K562 (cell line): Measurements from ENCODE around the gene GSDME. TPM values are rescaled to one million over a fixed set of nuclear protein-coding genes. Genes with fewer than 3 reads are reported as not detected.

Experiments used
- AFF1 ChIP-seq, 2 experiments: fragments of 450-650 bp; IDR thresholded peaks; 2 replicates each; pipeline ENCODE4 v1.6.1; 2018; ENCODE audit warnings: mild to moderate bottlenecking in 2 of 2, low read depth in 1 of 2; ENCODE audit not compliant: partially characterized antibody in 2 of 2
- BCLAF1 ChIP-seq, 2 experiments: fragments of 450-650 bp in 1 of 2; IDR thresholded peaks; 2 replicates each; pipeline ENCODE4 v1.6.1; 2011 to 2017; ENCODE audit warnings: low read depth in 2 of 2, antibody characterized with exemption in 1 of 2, borderline replicate concordance in 1 of 2, low read length in 1 of 2, mild to moderate bottlenecking in 1 of 2, mixed read lengths in 1 of 2; ENCODE audit not compliant: control insufficient read depth in 1 of 2
- CHD2 ChIP-seq: IDR thresholded peaks from 2 replicates; pipeline ENCODE4 v1.6.1; 2011; ENCODE audit warnings: low read depth, low read length
- LCOR ChIP-seq: sonication (generic); formaldehyde crosslinking; IDR thresholded peaks from 2 replicates; pipeline ENCODE4 v1.8.0; 2022; ENCODE audit warnings: mild to moderate bottlenecking, missing genetic modification reagents
- PHTF2 ChIP-seq: fragments of 250-450 bp; sonication (Bioruptor Pico); IDR thresholded peaks from 2 replicates; pipeline ENCODE4 v1.5.0; 2021; ENCODE audit warnings: mild to moderate bottlenecking
- PYGO2 ChIP-seq: fragments of 450-650 bp; IDR thresholded peaks from 2 replicates; pipeline ENCODE4 v1.6.1; 2016; ENCODE audit warnings: mild to moderate bottlenecking, missing genetic modification characterization, moderate library complexity, missing compliant biosample characterization
- SMARCE1 ChIP-seq: fragments of 450-650 bp; IDR thresholded peaks from 2 replicates; pipeline ENCODE4 v1.7.1; 2016; ENCODE audit warnings: mild to moderate bottlenecking
- THRB ChIP-seq: fragments of 450-650 bp; formaldehyde crosslinking; conservative IDR thresholded peaks from 2 replicates; pipeline ENCODE4 v1.4.0; 2022; ENCODE audit warnings: mild to moderate bottlenecking, missing genetic modification characterization
- ZNF512 ChIP-seq: IDR thresholded peaks from 2 replicates; pipeline ENCODE4 v1.6.1; 2016; ENCODE audit warnings: missing genetic modification characterization, missing compliant biosample characterization
- ZNF592 ChIP-seq: fragments of 450-650 bp; IDR thresholded peaks from 2 replicates; pipeline ENCODE4 v1.6.1; 2017; ENCODE audit warnings: antibody characterized with exemption, mild to moderate bottlenecking
- polyA plus RNA-seq, 8 experiments: library from polyadenylated mRNA; depleted of rRNA in 4 of 8; stranded (reverse) in 5 of 8; unstranded in 3 of 8; fragments of >200 nt; fragmentation: Nextera tagmentation in 2 of 8; fragmentation: Illumina TruSeq in 1 of 8; extraction: Ambion mirVana in 2 of 8; extraction: Trizol in 1 of 8; gene quantifications; 2 replicates each; pipeline versions ENCODE4 v1.2.1 to v1.2.3, GENCODE V29; 2011 to 2014; ENCODE audit warnings: inconsistent platforms in 1 of 8, missing spikeins in 1 of 8
- total RNA-seq, 7 experiments: library from RNA; depleted of rRNA in 6 of 7; stranded (reverse); fragments of >200 nt in 6 of 7; fragmentation: Illumina TruSeq in 2 of 7; extraction: Trizol in 2 of 7; gene quantifications; 2 replicates each; pipeline versions ENCODE4 v1.2.1 to v1.2.3, GENCODE V29; 2011 to 2021; ENCODE audit warnings: low replicate concordance in 1 of 7

Gene GSDME
- total and polyA plus RNA-seq, 9 of the 15 experiments (the other 6 are each of a cell fraction or from before 2014, with no cell fraction given), result 0.37 to 1.9 (median 0.62) TPM

GRCh38 chr7:24793982-24794648 lies 36.9 kb upstream of the GSDME start (continued):
- TF ChIP-seq ZNF592 (no peak), THRB (peak; percentile 98), PYGO2 (no peak), PHTF2 (no peak), CHD2 (no peak), ZNF512 (tag) (0 out of 2 replicates have a peak, but pooled peaks have one; percentile 34), BCLAF1 (IDR thresholded peaks at IDR 0.05; ENCODE audit: borderline replicate concordance in 1 of 2, control insufficient read depth in 1 of 2, low read depth in 2 of 2, low read length in 1 of 2) (no peak), SMARCE1 (peak; percentile 83; the same call in 1 of the 2 replicates), LCOR (CRISPR knock-in tag) (no peak), AFF1 (IDR thresholded peaks at IDR 0.05; ENCODE audit: low read depth in 1 of 2, partially characterized antibody in 2 of 2) (peak in 1 of 2 experiments; percentile 74)
